IPS-20b (cell line): ENCODE measurements around the gene RBM41.
"Not testable (repeated sequence)": the region's sequence is repeated elsewhere in the genome, so short reads cannot be mapped to it uniquely, and the experiment has no call there.

Experiments used
- H3K27ac ChIP-seq: one replicate; pipeline ENCODE4 v1.5.1; 2013; ENCODE audit warnings: low read length
- H3K27me3 ChIP-seq: 2 replicates; pipeline ENCODE4 v1.6.1; 2013; ENCODE audit warnings: mild to moderate bottlenecking, low read length, inconsistent platforms; ENCODE audit not compliant: insufficient read depth
- H3K36me3 ChIP-seq: 2 replicates; pipeline ENCODE4 v1.6.1; 2013; ENCODE audit warnings: low read depth, mild to moderate bottlenecking, inconsistent platforms, low read length, moderate library complexity; ENCODE audit not compliant: insufficient read depth
- H3K4me1 ChIP-seq: 2 replicates; pipeline ENCODE4 v1.6.1; 2013; ENCODE audit warnings: mild to moderate bottlenecking, control low read depth, inconsistent platforms, low read length, moderate library complexity; ENCODE audit not compliant: insufficient read depth
- H3K4me3 ChIP-seq: 2 replicates; pipeline ENCODE4 v1.5.1; 2013; ENCODE audit warnings: mild to moderate bottlenecking, low read length, inconsistent platforms
- H3K9ac ChIP-seq: 2 replicates; pipeline ENCODE4 v1.6.1; 2013; ENCODE audit warnings: low read depth, mild to moderate bottlenecking, inconsistent platforms, low read length, moderate library complexity
- H3K9me3 ChIP-seq: 2 replicates; pipeline ENCODE4 v1.6.1; 2013; ENCODE audit warnings: mild to moderate bottlenecking, low read depth, low read length, inconsistent platforms; ENCODE audit not compliant: insufficient read depth

RBM41 gene

DNA sequence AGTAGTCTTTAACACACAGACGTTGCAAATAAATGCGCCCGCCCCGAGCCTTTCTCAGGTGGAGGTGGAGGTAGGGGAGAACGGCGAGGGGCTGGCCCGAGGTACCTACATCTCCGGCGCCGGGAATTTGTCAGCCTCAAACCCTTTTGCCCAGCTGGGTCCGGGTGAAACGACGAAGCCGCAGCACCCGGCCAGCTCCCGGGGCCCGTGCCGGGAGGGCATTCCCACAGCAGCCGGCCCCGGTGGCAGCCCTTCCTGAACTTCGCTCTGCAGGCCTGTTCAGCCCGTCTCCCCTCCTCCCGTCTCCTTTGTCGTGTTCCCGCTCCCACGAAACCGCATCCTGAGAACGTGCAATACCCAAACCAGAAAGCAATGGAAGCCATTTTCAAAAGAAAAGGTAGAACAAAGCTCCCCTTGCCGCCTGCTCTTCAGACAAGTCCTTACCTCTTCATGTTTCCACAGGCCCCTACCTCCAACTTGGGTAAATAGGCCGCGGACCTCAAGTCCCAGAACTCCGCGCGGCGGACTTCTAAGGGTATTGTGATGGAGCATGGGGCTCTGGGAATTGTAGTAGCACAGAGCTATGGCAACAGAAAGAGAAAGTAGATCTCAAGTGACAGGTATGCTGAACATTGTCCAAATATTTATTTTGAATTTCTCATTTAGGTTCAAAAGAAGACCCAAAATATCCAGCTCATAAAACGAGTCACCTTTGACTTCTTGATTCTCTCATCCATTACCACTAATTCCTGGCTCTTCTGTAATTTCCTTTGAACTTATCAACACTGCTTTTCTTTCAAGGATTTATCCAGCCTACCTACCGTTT lies at the start of gene RBM41:
Gene RBM41, minus strand, starts transcription at position 501 of the 826 bp plus-strand sequence. Its CDS starts 49 bp downstream, at position 452.
- Histone ChIP-seq H3K27ac (peak within 1 kb of the TSS; percentile 47), H3K9me3 (no peaks in the 10 kb centered on the region), H3K27me3 (no peaks in the 10 kb centered on the region), H3K36me3 (peaks cover 30% of the 10 kb centered on the region), H3K4me1 (peaks cover 2% of the 10 kb centered on the region; the same call in 1 of the 2 replicates), H3K9ac (peak within 1 kb of the TSS; percentile 93), H3K4me3 (peak within 1 kb of the TSS; percentile 90)

DNA sequence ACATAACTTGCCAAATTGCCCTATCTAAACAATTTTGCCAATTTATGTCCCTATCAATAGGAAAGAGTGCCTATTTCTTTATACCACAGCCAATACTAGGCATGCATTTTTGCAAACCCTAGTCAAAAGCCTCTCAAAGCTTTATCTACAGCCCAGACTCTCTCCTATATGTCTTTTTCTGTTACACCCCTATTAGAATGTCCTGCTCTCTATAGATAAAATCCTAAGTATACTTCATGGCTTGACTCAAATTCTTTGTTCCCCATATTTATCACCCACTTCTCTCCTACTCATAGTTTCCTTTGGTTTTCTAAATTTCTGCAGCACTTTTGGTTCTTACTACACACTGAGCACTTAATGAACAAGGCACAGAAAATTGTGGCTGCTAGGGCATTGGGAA lies 49.6 kb upstream of the RBM41 start:
- no peaks in the 10 kb centered on the region for H3K27me3 ChIP-seq
- H3K4me3 ChIP-seq: no peak overlapping the region
- no peak overlapping the region for H3K27ac ChIP-seq

GRCh38 chrX:107167163-107167921 lies 48.7 kb upstream of the RBM41 start:
- Histone ChIP-seq H3K27ac (no peak overlapping the region), H3K4me3 (no peak overlapping the region), H3K4me1 (no peaks in the 10 kb centered on the region), H3K9me3 (no peaks in the 10 kb centered on the region), H3K36me3 (no peaks in the 10 kb centered on the region), H3K9ac (no peak overlapping the region), H3K27me3 (no peaks in the 10 kb centered on the region)

More for the DNA sequence above, 49.6 kb upstream of the RBM41 start:
- no peak overlapping the region for H3K9ac ChIP-seq
- H3K9me3 ChIP-seq: no peaks in the 10 kb centered on the region
- H3K4me1 ChIP-seq: no peaks in the 10 kb centered on the region
- H3K36me3 ChIP-seq: no peaks in the 10 kb centered on the region

DNA sequence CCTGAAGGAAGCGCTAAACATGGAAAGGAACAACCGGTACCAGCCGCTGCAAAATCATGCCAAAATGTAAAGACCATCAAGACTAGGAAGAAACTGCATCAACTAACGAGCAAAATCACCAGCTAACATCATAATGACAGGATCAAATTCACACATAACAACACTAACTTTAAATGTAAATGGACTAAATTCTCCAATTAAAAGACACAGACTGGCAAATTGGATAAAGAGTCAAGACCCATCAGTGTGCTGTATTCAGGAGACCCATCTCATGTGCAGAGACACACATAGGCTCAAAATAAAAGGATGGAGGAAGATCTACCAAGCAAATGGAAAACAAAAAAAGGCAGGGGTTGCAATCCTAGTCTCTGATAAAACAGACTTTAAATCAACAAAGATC lies 39.0 kb upstream of the RBM41 start:
- not testable (repeated sequence) for H3K9me3 ChIP-seq, H3K36me3 ChIP-seq, H3K4me3 ChIP-seq, H3K27ac ChIP-seq, H3K9ac ChIP-seq, H3K4me1 ChIP-seq, H3K27me3 ChIP-seq

DNA sequence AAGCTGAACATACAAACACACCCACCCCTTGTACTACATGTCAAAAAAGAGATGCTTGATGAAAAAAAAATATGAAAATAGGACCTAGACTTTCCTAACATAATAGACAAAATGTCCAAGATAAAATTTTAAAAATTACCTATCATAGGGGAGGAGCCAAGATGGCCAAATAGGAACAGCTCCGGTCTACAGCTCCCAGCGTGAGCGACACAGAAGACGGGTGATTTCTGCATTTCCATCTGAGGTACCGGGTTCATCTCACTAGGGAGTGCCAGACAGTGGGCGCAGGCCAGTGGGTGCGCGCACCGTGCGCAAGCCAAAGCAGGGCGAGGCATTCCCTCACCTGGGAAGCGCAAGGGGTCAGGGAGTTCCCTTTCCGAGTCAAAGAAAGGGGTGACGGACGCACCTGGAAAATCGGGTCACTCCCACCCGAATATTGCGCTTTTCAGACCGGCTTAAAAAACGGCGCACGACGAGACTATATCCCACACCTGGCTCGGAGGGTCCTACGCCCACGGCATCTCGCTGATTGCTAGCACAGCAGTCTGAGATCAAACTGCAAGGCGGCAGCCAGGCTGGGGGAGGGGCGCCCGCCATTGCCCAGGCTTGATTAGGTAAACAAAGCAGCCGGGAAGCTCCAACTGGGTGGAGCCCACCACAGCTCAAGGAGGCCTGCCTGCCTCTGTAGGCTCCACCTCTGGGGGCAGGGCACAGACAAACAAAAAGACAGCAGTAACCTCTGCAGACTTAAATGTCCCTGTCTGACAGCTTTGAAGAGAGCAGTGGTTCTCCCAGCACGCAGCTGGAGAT lies 37.2 kb upstream of the RBM41 start:
- not testable (repeated sequence) for H3K9me3 ChIP-seq, H3K27ac ChIP-seq, H3K27me3 ChIP-seq, H3K36me3 ChIP-seq, H3K9ac ChIP-seq, H3K4me1 ChIP-seq
- H3K4me3 ChIP-seq: peak overlapping the region; percentile 52

GRCh38 chrX:107154787-107155620 lies 36.4 kb upstream of the RBM41 start:
- H3K36me3 ChIP-seq: no peaks in the 10 kb centered on the region
- no peak overlapping the region; the same call in 1 of the 2 replicates for H3K9ac ChIP-seq
- H3K4me3 ChIP-seq: peak overlapping the region; percentile 52
- no peaks in the 10 kb centered on the region for H3K9me3 ChIP-seq
- H3K4me1 ChIP-seq: peaks cover 7% of the 10 kb centered on the region; the same call in 1 of the 2 replicates
- H3K27ac ChIP-seq: no peak overlapping the region
- H3K27me3 ChIP-seq: no peaks in the 10 kb centered on the region

GRCh38 chrX:107153005-107153404 lies 34.4 kb upstream of the RBM41 start:
- Histone ChIP-seq H3K36me3 (no peaks in the 10 kb centered on the region), H3K27me3 (no peaks in the 10 kb centered on the region)

DNA sequence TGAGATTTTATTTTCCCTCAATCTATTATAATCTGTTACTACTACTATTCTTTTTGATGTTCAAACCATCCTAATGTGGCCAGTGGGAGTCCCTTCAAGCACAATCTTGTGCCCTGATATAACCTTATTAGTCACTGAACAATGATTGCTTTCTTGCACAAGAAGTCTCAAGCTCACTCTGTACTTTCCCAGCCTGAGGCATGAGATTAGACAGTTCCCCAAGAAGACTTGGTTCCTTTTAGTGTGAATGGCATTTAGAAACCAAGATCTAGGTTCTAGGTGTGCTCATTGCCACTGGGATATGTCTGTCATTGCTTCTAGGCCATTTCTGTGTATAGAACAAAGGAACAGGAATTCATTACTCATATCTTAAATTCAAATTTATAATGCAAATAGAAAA lies 28.0 kb upstream of the RBM41 start:
- no peak overlapping the region for H3K9ac ChIP-seq
- H3K4me1 ChIP-seq: peaks cover 8% of the 10 kb centered on the region; the same call in 1 of the 2 replicates
- no peak overlapping the region for H3K27ac ChIP-seq
- no peak overlapping the region for H3K4me3 ChIP-seq
- no peaks in the 10 kb centered on the region for H3K27me3 ChIP-seq
- H3K9me3 ChIP-seq: no peaks in the 10 kb centered on the region
- H3K36me3 ChIP-seq: no peaks in the 10 kb centered on the region

More at GRCh38 chrX:107153005-107153404, 34.4 kb upstream of the RBM41 start:
- Histone ChIP-seq H3K9me3 (no peaks in the 10 kb centered on the region), H3K27ac (no peak overlapping the region), H3K4me1 (peaks cover 8% of the 10 kb centered on the region; the same call in 1 of the 2 replicates), H3K9ac (no peak overlapping the region), H3K4me3 (no peak overlapping the region)

- H3K27me3 ChIP-seq: no peaks in the 10 kb centered on the region
- no peak overlapping the region for H3K9ac ChIP-seq
- no peak overlapping the region for H3K4me3 ChIP-seq
- no peaks in the 10 kb centered on the region for H3K36me3 ChIP-seq
- no peak overlapping the region for H3K27ac ChIP-seq
- H3K9me3 ChIP-seq: no peaks in the 10 kb centered on the region
- H3K4me1 ChIP-seq: no peaks in the 10 kb centered on the region
Observed at GRCh38 chrX:107135965-107136307, 17.3 kb upstream of the RBM41 start.

GRCh38 chrX:107135049-107135964 lies 16.7 kb upstream of the RBM41 start:
- no peaks in the 10 kb centered on the region for H3K27me3 ChIP-seq
- H3K9me3 ChIP-seq: no peaks in the 10 kb centered on the region
- no peak overlapping the region for H3K9ac ChIP-seq
- no peaks in the 10 kb centered on the region for H3K36me3 ChIP-seq
- no peaks in the 10 kb centered on the region for H3K4me1 ChIP-seq
- H3K4me3 ChIP-seq: no peak overlapping the region
- H3K27ac ChIP-seq: no peak overlapping the region
